Thyroid gland (tissue), 4 donors: ENCODE data around the gene NCKAP5L.

Experiments
- CTCF ChIP-seq, 6 experiments: fragments of 200-600 bp in 3 of 6; fragments of 450-650 bp in 3 of 6; sonication (generic) in 3 of 6; IDR thresholded peaks; one replicate each; pipeline ENCODE4 v1.5.1; 2016 to 2019; ENCODE audit warnings: antibody characterized with exemption in 6 of 6, mild to moderate bottlenecking in 2 of 6, inconsistent platforms in 1 of 6, moderate library complexity in 1 of 6
- POLR2A ChIP-seq, 2 donors: fragments of 450-650 bp; IDR thresholded peaks; one replicate each; pipeline ENCODE4 v1.6.1; 2017; ENCODE audit warnings: antibody characterized with exemption in 2 of 2, mild to moderate bottlenecking in 2 of 2, moderate library complexity in 1 of 2

DNA sequence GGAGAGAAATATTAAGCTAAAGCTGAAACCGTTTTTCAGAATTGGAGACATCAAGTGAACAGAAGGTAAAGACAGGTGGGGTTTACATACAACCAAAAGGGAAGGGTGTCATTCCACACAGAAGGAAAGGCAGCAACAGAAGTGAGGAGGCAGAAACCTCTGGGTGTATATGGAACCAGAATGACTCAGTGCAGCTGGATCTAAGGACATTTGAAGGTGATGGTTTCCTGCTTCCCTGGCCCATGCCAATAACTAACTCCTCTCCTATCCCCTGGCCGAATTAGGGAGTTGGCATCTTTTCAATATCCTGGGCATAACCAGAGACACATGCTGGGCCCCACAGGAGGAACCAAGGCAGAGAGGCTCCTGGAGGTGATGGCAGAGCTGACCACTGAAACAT is 8.4 kb downstream of the NCKAP5L start:
- TF ChIP-seq CTCF (IDR thresholded peaks at IDR 0.05) (no peak), POLR2A (IDR thresholded peaks at IDR 0.05) (no peak)
